ENCODE data around the gene JMJD1C. TPM values are rescaled to one million over a fixed set of nuclear protein-coding genes. Genes with fewer than 3 reads are reported as not detected.

The JMJD1C gene
- total RNA-seq, 1 experiment from 2014 or later, result 66.3 TPM

DNA sequence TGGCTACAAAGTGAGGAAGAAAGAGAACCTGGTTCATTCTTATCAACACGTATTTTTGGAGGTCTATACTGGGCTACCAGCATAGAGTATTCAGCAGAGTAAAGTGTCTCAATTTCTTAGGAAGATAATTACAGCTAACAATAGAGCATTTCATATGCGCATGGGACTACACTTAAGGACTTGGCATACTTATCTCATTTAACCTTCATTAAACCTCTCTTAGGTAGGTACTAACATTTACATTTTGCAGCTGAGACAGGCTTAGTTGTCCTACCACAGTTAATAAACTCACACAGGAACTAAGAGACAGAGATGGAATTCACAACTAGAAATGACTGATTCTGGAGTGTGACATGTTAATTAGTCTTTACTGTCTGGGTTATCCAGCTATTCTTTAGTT is 266.1 kb downstream of the JMJD1C start (continued):
- no peak for TF ChIP-seq EZH2 (IDR thresholded peaks at IDR 0.05)
- no peak for TF ChIP-seq POLR2A (IDR thresholded peaks at IDR 0.05; ENCODE audit: borderline replicate concordance, extremely low read depth, insufficient read depth, insufficient read length)
- no peak for TF ChIP-seq RAD21 (IDR thresholded peaks at IDR 0.05; ENCODE audit: low read depth)
- no peak for TF ChIP-seq TCF7L2 (IDR thresholded peaks at IDR 0.05; ENCODE audit: borderline replicate concordance, extremely low read depth, insufficient read depth, insufficient read length)
- TF ChIP-seq ZNF274 (IDR thresholded peaks at IDR 0.05; ENCODE audit: low read depth, low read length), result no peak
- TF ChIP-seq SIN3A (IDR thresholded peaks at IDR 0.05; ENCODE audit: low read depth), result no peak
- no peak for TF ChIP-seq FOSL1 (IDR thresholded peaks at IDR 0.05; ENCODE audit: low read depth)
- TF ChIP-seq CBX3 (IDR thresholded peaks at IDR 0.05; ENCODE audit: low read depth), result no peak
- no peak for TF ChIP-seq YY1 (IDR thresholded peaks at IDR 0.05; ENCODE audit: extremely low read depth, insufficient replicate concordance, low read depth, low read length)
- TF ChIP-seq CEBPB (IDR thresholded peaks at IDR 0.05; ENCODE audit: low read depth), result no peak
- TF ChIP-seq EZH2phosphoT487 (IDR thresholded peaks at IDR 0.05; ENCODE audit: borderline replicate concordance), result no peak
- TF ChIP-seq, protein P1, sequence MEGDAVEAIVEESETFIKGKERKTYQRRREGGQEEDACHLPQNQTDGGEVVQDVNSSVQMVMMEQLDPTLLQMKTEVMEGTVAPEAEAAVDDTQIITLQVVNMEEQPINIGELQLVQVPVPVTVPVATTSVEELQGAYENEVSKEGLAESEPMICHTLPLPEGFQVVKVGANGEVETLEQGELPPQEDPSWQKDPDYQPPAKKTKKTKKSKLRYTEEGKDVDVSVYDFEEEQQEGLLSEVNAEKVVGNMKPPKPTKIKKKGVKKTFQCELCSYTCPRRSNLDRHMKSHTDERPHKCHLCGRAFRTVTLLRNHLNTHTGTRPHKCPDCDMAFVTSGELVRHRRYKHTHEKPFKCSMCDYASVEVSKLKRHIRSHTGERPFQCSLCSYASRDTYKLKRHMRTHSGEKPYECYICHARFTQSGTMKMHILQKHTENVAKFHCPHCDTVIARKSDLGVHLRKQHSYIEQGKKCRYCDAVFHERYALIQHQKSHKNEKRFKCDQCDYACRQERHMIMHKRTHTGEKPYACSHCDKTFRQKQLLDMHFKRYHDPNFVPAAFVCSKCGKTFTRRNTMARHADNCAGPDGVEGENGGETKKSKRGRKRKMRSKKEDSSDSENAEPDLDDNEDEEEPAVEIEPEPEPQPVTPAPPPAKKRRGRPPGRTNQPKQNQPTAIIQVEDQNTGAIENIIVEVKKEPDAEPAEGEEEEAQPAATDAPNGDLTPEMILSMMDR (IDR thresholded peaks at IDR 0.05 in 2 of 3, conservative IDR thresholded peaks at IDR 0.05 in 1 of 3; ENCODE audit: borderline replicate concordance in 1 of 3, insufficient read depth in 1 of 3, low read depth in 2 of 3, low read length in 2 of 3), result no peak
- TF ChIP-seq, protein P2, sequence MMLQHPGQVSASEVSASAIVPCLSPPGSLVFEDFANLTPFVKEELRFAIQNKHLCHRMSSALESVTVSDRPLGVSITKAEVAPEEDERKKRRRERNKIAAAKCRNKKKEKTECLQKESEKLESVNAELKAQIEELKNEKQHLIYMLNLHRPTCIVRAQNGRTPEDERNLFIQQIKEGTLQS (IDR thresholded peaks at IDR 0.05), result no peak

DNA sequence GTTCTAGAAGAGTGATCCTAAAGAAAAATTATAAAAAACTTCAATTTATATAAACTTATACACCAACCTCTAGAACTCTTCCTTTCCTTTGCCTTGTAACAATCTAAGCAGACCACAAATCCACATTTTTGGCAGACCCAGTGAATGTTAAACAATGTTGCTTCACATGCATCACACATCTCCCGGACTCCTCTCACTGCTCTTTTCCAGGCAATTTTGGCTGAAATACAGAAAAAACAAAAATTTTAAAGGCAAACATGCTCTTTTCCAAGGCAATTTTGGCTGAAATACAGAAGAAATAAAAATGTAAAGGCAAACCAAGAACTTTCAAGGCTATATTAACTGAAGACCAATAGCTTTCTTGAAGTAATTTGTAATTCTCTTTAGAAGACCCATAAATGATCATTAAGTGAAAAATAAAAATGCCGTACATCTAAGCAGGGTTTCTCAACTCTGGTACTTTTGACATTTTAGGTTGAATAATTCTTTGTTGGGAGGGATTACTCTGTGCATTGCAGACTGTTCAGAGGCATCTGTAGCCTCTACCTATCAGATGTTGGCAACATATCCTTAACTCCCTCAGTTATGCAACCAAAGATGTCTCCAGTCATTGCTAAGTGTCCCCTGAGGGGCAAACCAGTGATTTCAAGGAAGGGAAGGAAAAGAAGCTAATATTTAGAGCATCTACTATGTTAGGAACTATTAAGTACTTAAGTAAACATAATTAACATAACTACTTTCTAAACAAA is 268.3 kb downstream of the JMJD1C start:
- Histone ChIP-seq H3K9me2 (ENCODE audit: insufficient read depth) (no peaks in the 10 kb centered on the region), H3K9ac (ENCODE audit: low read length) (no peak overlapping the region), H3K9me3 (ENCODE audit: control insufficient read depth in 1 of 2, insufficient read depth in 1 of 2, low read depth in 1 of 2, low read length in 2 of 2) (no peaks in the 10 kb centered on the region), H3K4me3 (replicated peaks in 1 of 2; ENCODE audit: low read depth in 1 of 2, low read length in 2 of 2) (no peak overlapping the region), H3K27me3 (ENCODE audit: insufficient read depth, low read length) (no peaks in the 10 kb centered on the region), H3K79me2 (ENCODE audit: insufficient read depth, low read length) (peaks cover 8% of the 10 kb centered on the region), H3K36me3 (ENCODE audit: control insufficient read depth in 1 of 2, insufficient read depth in 2 of 2, low read length in 2 of 2) (peaks cover 10 to 27% of the 10 kb centered on the region in 2 experiments), H3K27ac (ENCODE audit: low read depth, low read length) (no peak overlapping the region), H2AFZ (ENCODE audit: low read depth, low read length, poor library complexity, severe bottlenecking) (no peak overlapping the region), H3K4me2 (ENCODE audit: low read length) (no peak overlapping the region), H3K4me1 (ENCODE audit: control insufficient read depth in 1 of 2, insufficient read depth in 2 of 2, low read length in 2 of 2) (no peaks in the 10 kb centered on the region), H4K20me1 (ENCODE audit: insufficient read depth) (peaks cover 4% of the 10 kb centered on the region)
- intact Hi-C loops (cut with micrococcal nuclease), result no loop called here
- DNase-seq (ENCODE audit: low read depth, low spot score) (no peak), ATAC-seq (no peak)
- ChIA-PET CTCF (no interaction called here), RAD21 (ENCODE audit: low non-redundant PET in 1 of 2, low total read pairs in 2 of 2, uncharacterized antibody in 2 of 2, unreplicated experiment in 2 of 2) (no interaction called here), POLR2A (no interaction called here)
- no TSS peak for BruUV-seq (replicated peaks)
- TF ChIP-seq ELF1 (IDR thresholded peaks at IDR 0.05; ENCODE audit: borderline replicate concordance, low read depth) (no peak), JUND (IDR thresholded peaks at IDR 0.05) (no peak), RAD21 (IDR thresholded peaks at IDR 0.05; ENCODE audit: low read depth) (no peak), CEBPB (IDR thresholded peaks at IDR 0.05; ENCODE audit: low read depth) (no peak), ZNF274 (IDR thresholded peaks at IDR 0.05; ENCODE audit: low read depth, low read length) (no peak), SRF (IDR thresholded peaks at IDR 0.05; ENCODE audit: low read depth) (no peak), SP1 (IDR thresholded peaks at IDR 0.05; ENCODE audit: low read depth) (no peak)
- TF ChIP-seq, protein P3, sequence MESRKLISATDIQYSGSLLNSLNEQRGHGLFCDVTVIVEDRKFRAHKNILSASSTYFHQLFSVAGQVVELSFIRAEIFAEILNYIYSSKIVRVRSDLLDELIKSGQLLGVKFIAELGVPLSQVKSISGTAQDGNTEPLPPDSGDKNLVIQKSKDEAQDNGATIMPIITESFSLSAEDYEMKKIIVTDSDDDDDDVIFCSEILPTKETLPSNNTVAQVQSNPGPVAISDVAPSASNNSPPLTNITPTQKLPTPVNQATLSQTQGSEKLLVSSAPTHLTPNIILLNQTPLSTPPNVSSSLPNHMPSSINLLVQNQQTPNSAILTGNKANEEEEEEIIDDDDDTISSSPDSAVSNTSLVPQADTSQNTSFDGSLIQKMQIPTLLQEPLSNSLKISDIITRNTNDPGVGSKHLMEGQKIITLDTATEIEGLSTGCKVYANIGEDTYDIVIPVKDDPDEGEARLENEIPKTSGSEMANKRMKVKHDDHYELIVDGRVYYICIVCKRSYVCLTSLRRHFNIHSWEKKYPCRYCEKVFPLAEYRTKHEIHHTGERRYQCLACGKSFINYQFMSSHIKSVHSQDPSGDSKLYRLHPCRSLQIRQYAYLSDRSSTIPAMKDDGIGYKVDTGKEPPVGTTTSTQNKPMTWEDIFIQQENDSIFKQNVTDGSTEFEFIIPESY (IDR thresholded peaks at IDR 0.05; ENCODE audit: extremely low read depth, insufficient replicate concordance, low read length), result no peak
- TF ChIP-seq, protein P4, sequence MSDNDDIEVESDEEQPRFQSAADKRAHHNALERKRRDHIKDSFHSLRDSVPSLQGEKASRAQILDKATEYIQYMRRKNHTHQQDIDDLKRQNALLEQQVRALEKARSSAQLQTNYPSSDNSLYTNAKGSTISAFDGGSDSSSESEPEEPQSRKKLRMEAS (IDR thresholded peaks at IDR 0.05), result no peak

All from HCT116 (cell line).